HepG2 (cell line): ENCODE results near the gene MEIS1. TPM values are rescaled to one million over a fixed set of nuclear protein-coding genes. Genes with fewer than 3 reads are reported as not detected.

Experiments used
- ATAC-seq: fragments of 200-7000 bp; cut with Tn5 transposase; 3 replicates; pipeline ENCODE4 v1.9.1; 2020; ENCODE audit warnings: mild to moderate bottlenecking, moderate library complexity
- BruUV-seq: library from RNA; stranded (reverse); fragments of 400-500 nt; replicated peaks from 2 replicates; lab custom pipeline; 2021; lab: Mats Ljungman, UMichigan
- CTCF ChIA-PET: fragments of 300-600 bp; formaldehyde crosslinking; extraction: SDS; loops from one replicate; lab custom pipeline; 2021; ENCODE audit warnings: low total read pairs, inconsistent platforms, low intra/inter-chr PET ratio; lab: Yijun Ruan, JAX
- POLR2A ChIA-PET: fragments of 350-600 bp; sonication (Branson Sonifier 250); formaldehyde crosslinking; loops from one replicate; lab custom pipeline; 2020; ENCODE audit warnings: antibody characterized with exemption, inconsistent platforms; lab: Yijun Ruan, JAX
- DNase-seq: peaks from one replicate; pipeline ENCODE4 v3.0.0-alpha.2; 2015; ENCODE audit warnings: low spot score
- FAIRE-seq: peaks from 3 replicates; lab custom pipeline; 2011; peaks lifted over from hg19 to GRCh38; lab: Jason Lieb, UNC
- H2AFZ ChIP-seq: one replicate; pipeline ENCODE4 v1.6.1; 2011; ENCODE audit warnings: low read length, inconsistent platforms
- H3K27ac ChIP-seq: fragments of 300-600 bp; 3 replicates; pipeline ENCODE4 v1.8.0; 2011; ENCODE audit warnings: mixed run types, mild to moderate bottlenecking, mixed read lengths, low read length, inconsistent platforms; ENCODE audit not compliant: insufficient read depth; ENCODE audit errors: extremely low read length
- H3K27me3 ChIP-seq, 2 experiments: fragments of 200-600 bp in 1 of 2; 2 replicates in 1 of 2; 3 replicates in 1 of 2; pipeline versions ENCODE4 v1.6.0 to v1.8.0; 2011; ENCODE audit warnings: low read length in 2 of 2, mild to moderate bottlenecking in 2 of 2, moderate library complexity in 2 of 2, inconsistent platforms in 1 of 2; ENCODE audit not compliant: insufficient read depth in 2 of 2, control insufficient read depth in 1 of 2
- H3K36me3 ChIP-seq, 2 experiments: fragments of 200-600 bp in 1 of 2; replicated peaks in 1 of 2; 2 replicates in 1 of 2; 3 replicates in 1 of 2; pipeline versions ENCODE4 v1.5.1 to v1.8.0; 2011; ENCODE audit warnings: low read length in 2 of 2, inconsistent platforms in 1 of 2; ENCODE audit not compliant: insufficient read depth in 2 of 2, control insufficient read depth in 1 of 2
- H3K4me1 ChIP-seq: 2 replicates; pipeline ENCODE4 v1.5.1; 2012; ENCODE audit warnings: low read length, inconsistent platforms; ENCODE audit not compliant: insufficient read depth
- H3K4me2 ChIP-seq: 2 replicates; pipeline ENCODE4 v1.6.0; 2011; ENCODE audit warnings: low read depth, low read length, inconsistent platforms
- H3K4me3 ChIP-seq, 3 experiments: fragments of 200-600 bp in 1 of 3; sonication (generic), shearing (Covaris generic) in 1 of 3; replicated peaks in 1 of 3; 2 replicates each; pipeline ENCODE4 v1.5.1; 2011 to 2016; ENCODE audit warnings: low read length in 3 of 3, inconsistent platforms in 2 of 3, low read depth in 2 of 3, mild to moderate bottlenecking in 2 of 3, control low read depth in 1 of 3, mixed read lengths in 1 of 3; ENCODE audit not compliant: insufficient read depth in 1 of 3
- H3K79me2 ChIP-seq: one replicate; pipeline ENCODE4 v1.6.1; 2011; ENCODE audit warnings: low read length, inconsistent platforms; ENCODE audit not compliant: insufficient read depth
- H3K9ac ChIP-seq: 2 replicates; pipeline ENCODE4 v1.6.0; 2011; ENCODE audit warnings: mild to moderate bottlenecking, low read depth, low read length, inconsistent platforms; ENCODE audit not compliant: insufficient read depth
- H3K9me3 ChIP-seq: 2 replicates; pipeline ENCODE4 v1.5.1; 2012; ENCODE audit warnings: mild to moderate bottlenecking, low read length
- H4K20me1 ChIP-seq: 2 replicates; pipeline ENCODE4 v1.6.0; 2011; ENCODE audit warnings: inconsistent platforms, mild to moderate bottlenecking, low read length, moderate library complexity; ENCODE audit not compliant: insufficient read depth
- BCLAF1 ChIP-seq: fragments of 450-650 bp; IDR thresholded peaks from 2 replicates; pipeline ENCODE4 v1.6.1; 2017; ENCODE audit warnings: mild to moderate bottlenecking
- CSRNP1 ChIP-seq: sonication (generic); formaldehyde crosslinking; IDR thresholded peaks from 2 replicates; pipeline ENCODE4 v1.8.1; 2023; ENCODE audit warnings: mild to moderate bottlenecking, missing genetic modification reagents
- CSRNP2 ChIP-seq: sonication (generic); formaldehyde crosslinking; conservative IDR thresholded peaks from 2 replicates; pipeline ENCODE4 v1.8.0; 2022; ENCODE audit warnings: low read depth, missing genetic modification reagents
- KIAA2018 ChIP-seq: sonication (generic); formaldehyde crosslinking; IDR thresholded peaks from 2 replicates; pipeline ENCODE4 v1.5.0; 2020; ENCODE audit warnings: mild to moderate bottlenecking, missing genetic modification reagents, borderline replicate concordance
- NFRKB ChIP-seq: fragments of 450-650 bp; IDR thresholded peaks from 2 replicates; pipeline ENCODE4 v1.6.1; 2017
- SP4 ChIP-seq: sonication (generic); formaldehyde crosslinking; IDR thresholded peaks from 2 replicates; pipeline ENCODE4 v1.8.1; 2023; ENCODE audit warnings: mild to moderate bottlenecking, missing genetic modification reagents
- TOPORS ChIP-seq: sonication (generic); formaldehyde crosslinking; IDR thresholded peaks from 2 replicates; pipeline ENCODE4 v1.8.0; 2023; ENCODE audit warnings: mild to moderate bottlenecking, missing genetic modification reagents
- ZBTB2 ChIP-seq: sonication (generic); formaldehyde crosslinking; IDR thresholded peaks from 2 replicates; pipeline ENCODE4 v1.8.0; 2022; ENCODE audit warnings: low read depth, missing genetic modification reagents
- WGBS: methylation state at CpG from one replicate; pipeline ENCODE4 v1.1.6; 2017; ENCODE audit warnings: low lambda C conversion rate; 5-methylcytosine and 5-hydroxymethylcytosine counted together
- in situ Hi-C: cut with HindIII; loops from 2 replicates; pipeline ENCODE4 v1.10.0; 2017; ENCODE audit warnings: low pct_unique_long_range_greater_than_20kb; ENCODE audit not compliant: extremely low pct_ligation_motif_present
- intact Hi-C: fragments of 100-400 bp; cut with micrococcal nuclease; formaldehyde crosslinking; loops from one replicate; pipeline ENCODE4 v1.10.0; 2022; ENCODE audit not compliant: unreplicated experiment
- polyA plus RNA-seq, 8 experiments: library from polyadenylated mRNA; depleted of rRNA in 3 of 8; stranded (reverse) in 7 of 8; unstranded in 1 of 8; fragments of >200 nt; fragmentation: Illumina TruSeq in 4 of 8; extraction: Trizol in 4 of 8; gene quantifications; 2 replicates each; pipeline versions ENCODE4 v1.2.1 to v1.2.3, GENCODE V29; 2011 to 2016; ENCODE audit warnings: low read depth in 4 of 8, missing spikeins in 1 of 8, mixed read lengths in 1 of 8; ENCODE audit not compliant: insufficient read depth in 1 of 8
- total RNA-seq, 5 experiments: library from RNA; depleted of rRNA; stranded (reverse); fragments of >200 nt; fragmentation: Illumina TruSeq; extraction: Trizol; gene quantifications; 2 replicates each; pipeline ENCODE4 v1.2.3, GENCODE V29; 2016; ENCODE audit warnings: low read depth in 1 of 5

The MEIS1 gene
- total and polyA plus RNA-seq, 2 of the 13 experiments (the other 11 are each of a cell fraction or from before 2014, with no cell fraction given): 3.8 to 6.0 TPM

- ChIA-PET CTCF (no interaction called here), POLR2A (no interaction called here)
- H3K79me2 ChIP-seq: no peaks in the 10 kb centered on the region
- no peak overlapping the region for H2AFZ ChIP-seq
- no peaks in the 10 kb centered on the region for H3K4me1 ChIP-seq
- H3K4me3 ChIP-seq: no peak overlapping the region
- no peak overlapping the region for H3K9ac ChIP-seq
- in situ Hi-C loops (no loop called here), intact Hi-C loops (no loop called here)
- H3K4me2 ChIP-seq: no peak overlapping the region
- H4K20me1 ChIP-seq: no peaks in the 10 kb centered on the region
- DNase-seq (no peak), ATAC-seq (no peak), FAIRE-seq (no peak)
- H3K36me3 ChIP-seq: no peaks in the 10 kb centered on the region
- no peak overlapping the region for H3K27ac ChIP-seq
- BruUV-seq: no TSS peak
- H3K9me3 ChIP-seq: no peaks in the 10 kb centered on the region
- 67% methylated on average over 1 of the region's 1 CpG for WGBS
- no peaks in the 10 kb centered on the region for H3K27me3 ChIP-seq
- no peak for TF ChIP-seq NFRKB
- TF ChIP-seq CSRNP2 (CRISPR knock-in tag): no peak
- no peak for TF ChIP-seq SP4
- TF ChIP-seq KIAA2018 (CRISPR knock-in tag): no peak
- no peak for TF ChIP-seq BCLAF1
- TF ChIP-seq ZBTB2 (CRISPR knock-in tag): no peak
- TF ChIP-seq TOPORS (CRISPR knock-in tag): no peak
- no peak for TF ChIP-seq CSRNP1 (CRISPR knock-in tag)
These were observed 25.1 kb downstream of the MEIS1 start for GRCh38 chr2:66460031-66460430.
